Activated naive CD4-positive, alpha-beta T cell treated with anti-CD3 and anti-CD28 coated beads, Interleukin-2, amount 50 U/mL, for 16 hours (primary cell): ENCODE results near the gene MPV17L.
"Not testable (repeated sequence)": the region's sequence is repeated elsewhere in the genome, so short reads cannot be mapped to it uniquely, and the experiment has no call there.

Experiments
- DNase-seq: peaks from one replicate; pipeline ENCODE4 v3.0.0-alpha.2; 2020

Gene MPV17L

GRCh38 chr16:15453296-15453695 is 57.7 kb downstream of the MPV17L start:
- DNase-seq = not testable (repeated sequence)

- not testable (repeated sequence) for DNase-seq
These were observed 59.4 kb downstream of the MPV17L start for GRCh38 chr16:15454933-15455332.

- DNase-seq = no peak
These were observed 61.8 kb downstream of the MPV17L start for GRCh38 chr16:15457400-15457799.

GRCh38 chr16:15457958-15458357 is 62.4 kb downstream of the MPV17L start:
- DNase-seq = no peak

- DNase-seq = no peak
These were observed 64.2 kb downstream of the MPV17L start for GRCh38 chr16:15459791-15460190.

DNA sequence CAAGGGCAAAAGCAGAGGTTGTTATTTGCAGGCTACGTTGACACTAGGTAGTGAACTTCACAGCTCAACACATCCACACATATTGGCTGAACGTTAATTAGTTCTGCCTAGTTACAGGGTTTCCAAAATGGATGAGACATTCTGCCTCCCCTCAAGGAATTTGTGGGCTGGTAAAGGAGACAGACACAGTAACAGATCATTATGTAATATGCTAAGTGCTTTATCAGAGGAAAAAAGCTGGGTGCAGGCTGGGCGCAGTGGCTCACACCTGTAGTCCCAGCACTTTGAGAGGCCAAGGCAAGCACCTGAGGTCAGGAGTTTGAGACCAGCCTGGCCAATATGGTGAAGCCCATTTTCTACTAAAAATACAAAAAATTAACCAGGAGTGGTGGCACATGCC is 65.0 kb downstream of the MPV17L start:
- DNase-seq = no peak

DNA sequence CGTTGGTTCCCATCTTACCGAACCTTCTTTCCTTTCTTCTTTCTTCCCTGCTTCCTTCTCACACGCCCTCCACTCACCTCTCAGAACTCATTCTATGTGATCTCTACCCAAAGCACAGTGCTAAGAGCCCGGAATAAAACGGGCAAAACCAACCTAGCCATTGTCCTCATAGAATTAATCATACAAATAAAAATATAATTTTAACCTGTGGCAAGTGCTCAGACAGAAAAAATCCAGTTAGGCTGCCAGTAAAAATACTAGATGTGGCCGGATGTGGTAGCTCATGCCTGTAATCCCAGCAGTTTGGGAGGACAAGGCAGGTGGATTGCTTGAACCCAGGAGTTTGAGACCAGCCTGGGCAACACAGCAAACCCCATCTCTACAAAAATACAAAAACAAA is 65.8 kb downstream of the MPV17L start:
- DNase-seq = no peak
